HG02943 (cell line): ENCODE results near the gene MIGA2.

Experiments
- ATAC-seq: cut with Tn5 transposase; IDR thresholded peaks from one replicate; pipeline ENCODE4 v1.9.1; 2021; ENCODE audit warnings: mild to moderate bottlenecking, low read depth, moderate library complexity; ENCODE audit not compliant: unreplicated experiment

MIGA2 gene

DNA sequence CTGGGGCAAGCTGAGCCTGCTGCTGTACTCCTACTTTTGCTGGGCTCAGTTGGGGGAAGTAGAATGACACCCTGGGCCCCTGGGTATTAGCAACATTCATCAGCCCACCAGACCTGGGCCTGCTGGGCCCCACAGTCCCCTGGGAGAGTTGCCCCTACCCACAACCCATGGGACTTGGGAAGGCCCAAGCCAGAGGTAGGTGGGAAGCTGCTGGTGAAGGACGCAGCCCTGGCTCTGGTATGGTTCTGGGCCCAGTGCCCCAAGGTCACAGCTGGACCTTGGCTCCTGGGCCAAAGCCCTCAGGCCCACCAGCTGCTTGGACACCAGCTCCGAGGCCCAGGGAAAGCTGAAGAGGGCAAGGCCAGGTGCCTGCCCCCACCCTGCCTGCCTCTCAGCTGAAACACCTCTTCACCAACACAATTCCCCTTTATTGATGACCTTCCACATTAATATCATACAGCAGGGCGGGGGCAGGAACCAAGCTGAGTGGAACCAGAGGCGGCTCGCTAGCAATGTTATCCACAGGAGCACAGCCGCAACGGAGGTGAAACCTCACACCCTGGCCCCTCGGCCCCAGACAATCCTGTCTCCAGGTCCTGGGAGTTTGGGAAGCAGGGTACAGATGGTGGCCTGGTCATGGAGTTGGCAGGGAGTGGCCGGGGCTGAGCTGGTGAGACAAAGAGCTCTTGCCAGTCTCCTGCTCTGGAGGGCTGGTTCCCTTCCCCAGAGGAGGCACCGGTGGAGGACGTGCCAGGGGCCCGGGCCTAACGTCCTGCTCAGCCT is 58.2 kb downstream of the MIGA2 start:
- no peak for ATAC-seq

DNA sequence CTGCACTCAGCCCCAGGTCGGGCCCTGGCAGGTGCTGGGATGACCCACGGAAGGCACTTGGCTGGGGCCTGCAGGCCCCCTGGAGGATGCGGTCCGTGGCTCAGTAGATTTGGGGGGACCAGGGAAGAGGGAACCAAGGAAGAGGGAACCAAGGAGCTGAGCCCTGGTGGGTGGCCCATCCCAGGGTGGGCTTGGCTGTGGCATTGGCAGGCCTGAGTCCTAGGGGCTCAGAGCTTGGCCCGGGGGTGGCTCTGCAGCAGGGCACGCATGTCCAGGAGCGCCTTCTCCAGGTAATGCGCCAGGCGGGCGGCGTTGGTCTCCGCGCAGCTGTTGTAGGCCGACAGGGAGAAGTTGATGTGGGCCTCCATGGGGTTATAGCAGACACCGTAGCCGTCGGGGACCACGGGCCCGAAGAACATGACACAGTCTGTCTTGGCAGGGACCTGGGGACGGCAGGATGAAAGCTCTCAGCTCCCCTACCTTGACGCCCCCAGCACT is 58.8 kb downstream of the MIGA2 start:
- ATAC-seq: no peak

DNA sequence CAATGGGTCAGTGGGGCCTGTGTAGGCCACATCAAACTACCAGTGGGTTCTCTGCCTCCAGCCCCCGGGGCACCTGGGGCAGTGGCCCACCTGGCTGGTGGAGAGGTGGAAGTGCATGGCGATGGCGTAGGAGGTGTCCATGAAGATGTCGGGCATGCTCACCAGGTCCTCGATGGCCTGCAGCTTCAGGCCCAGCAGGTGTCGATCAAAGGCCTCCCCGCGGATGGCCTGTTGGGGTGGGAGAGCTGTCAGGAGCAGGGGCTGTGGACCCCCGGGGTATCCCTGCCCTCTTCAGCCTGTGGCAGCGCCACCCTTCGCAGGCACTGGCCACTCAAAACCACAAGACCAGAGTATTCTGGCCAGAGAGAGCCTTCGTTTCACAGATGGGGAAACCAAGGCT is 59.5 kb downstream of the MIGA2 start:
- no peak for ATAC-seq

DNA sequence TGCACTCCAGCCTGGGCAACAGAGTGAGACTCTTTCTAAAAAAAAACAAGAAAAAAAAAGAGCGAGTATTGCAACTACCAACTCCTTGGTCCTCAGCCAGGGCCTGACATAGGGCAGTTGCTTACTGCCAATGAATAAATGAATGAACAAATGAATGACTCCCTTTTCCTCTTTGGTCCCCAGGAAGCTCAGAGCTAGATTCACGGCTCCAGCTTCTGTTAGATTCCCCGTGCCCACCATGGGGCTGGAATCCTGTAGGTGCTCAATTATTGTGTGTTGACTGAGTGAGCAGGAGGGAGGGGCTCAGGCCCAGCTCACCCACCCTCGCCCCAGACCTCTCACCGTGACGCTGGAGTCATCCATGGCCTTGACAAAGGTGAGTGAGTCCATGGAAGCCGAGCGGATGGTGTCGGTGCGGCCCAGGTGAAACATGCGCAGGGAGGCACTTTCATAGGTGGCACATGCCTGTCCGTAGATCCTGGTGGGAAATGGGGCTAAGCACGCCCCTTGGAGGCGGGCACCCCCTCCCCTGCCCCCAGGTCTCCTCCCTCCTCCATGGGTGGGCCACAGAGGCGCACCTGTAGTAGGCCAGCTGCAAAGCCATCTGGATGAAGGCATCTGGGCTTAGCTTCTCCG is 61.4 kb downstream of the MIGA2 start:
- ATAC-seq: no peak

DNA sequence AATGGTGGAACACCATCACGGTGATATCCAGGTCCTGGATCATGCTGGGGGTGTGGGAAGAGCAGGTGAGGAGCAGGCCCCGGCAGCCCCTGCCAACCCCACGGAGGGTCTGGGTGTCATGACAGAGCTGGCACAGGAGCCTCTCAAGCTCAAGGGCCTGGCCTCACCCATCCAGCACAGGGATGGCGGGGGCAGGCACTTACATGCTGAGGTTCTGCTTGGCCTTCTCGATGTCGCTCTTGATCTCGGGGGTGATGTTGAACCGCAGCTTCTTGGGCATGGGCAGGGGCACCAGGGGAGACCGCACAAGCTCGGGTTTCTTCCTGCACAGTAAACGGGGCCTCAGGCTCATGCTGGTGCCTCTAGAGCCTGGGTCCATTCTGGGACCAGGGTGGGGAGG is 61.9 kb downstream of the MIGA2 start:
- ATAC-seq: no peak

DNA sequence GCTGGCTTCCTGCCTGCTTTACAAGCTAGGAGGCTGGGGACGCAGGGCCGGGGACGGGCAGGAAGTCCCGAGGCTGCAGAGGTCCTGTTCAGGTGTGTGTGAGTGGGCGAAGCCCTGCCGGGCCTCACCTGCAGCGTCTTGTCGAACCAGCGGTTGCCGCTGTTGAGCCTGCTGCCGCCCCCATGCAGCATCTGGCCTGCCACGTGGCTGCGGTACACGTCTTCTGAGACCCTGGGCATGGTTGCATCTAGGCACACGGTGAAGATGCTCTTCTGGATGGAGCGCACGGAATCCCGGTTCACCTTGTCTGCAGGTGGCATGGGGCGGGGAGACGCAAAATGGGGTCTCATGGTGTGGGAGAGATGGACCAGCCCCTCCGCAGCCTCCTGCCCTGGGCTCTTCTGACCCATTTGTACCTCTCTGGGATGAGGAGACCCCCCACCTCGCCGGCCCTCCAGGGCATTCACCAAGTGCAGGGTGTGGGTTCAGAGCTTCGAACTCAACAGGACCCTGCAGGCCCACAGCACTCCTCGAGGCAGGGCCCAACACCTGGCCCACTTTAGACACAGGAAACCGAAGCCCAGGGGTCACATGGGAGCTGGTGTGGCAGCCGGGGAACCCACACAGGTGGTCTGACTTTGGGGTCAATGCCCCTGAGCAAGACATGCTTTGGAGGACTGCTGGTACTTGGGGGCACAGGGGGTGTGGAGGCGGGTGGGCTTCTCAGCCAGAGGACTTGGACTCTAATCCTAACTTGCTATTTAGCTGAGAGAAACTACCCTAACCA is 64.2 kb downstream of the MIGA2 start:
- ATAC-seq: no peak

DNA sequence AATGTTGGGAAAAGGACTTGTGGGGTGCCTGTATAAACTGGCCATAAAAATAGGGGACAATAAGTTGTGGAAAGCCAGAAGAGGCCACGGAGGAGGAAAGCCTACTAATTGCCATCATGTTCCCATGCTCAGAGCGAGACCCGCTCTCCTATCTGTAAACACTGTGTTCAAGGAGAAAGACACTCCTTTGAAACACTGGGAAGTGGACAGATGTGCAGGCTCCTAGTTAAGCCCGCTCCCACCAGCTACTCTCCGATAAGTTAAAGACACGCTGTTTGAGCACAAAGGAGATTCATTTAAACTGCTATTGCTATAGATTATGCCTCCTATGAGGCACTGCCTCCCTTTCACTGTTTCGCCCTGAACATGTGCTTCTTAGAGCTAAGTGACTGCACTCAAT is 64.9 kb downstream of the MIGA2 start:
- ATAC-seq: no peak

DNA sequence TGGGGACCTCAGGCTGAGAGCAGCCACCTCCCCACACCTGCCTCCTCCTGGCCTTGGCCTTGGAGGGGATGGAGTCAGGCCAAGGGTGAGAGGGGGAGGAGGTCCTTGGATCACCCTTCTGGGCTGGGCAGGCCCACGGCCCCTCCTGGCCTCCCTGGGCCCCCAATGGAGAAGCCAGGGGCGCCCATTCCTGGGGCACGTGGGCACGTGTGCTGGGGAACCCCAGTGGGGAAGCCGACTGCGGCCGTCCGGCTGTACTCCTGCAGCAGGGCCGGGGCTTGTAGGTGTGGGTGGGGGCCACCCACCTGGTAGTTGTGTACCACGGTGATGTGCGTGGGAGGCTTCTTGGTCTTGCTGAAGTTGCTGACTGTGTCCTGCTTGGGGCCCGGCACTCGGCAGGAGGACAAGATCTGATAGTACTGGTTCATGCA is 65.7 kb downstream of the MIGA2 start:
- no peak for ATAC-seq

DNA sequence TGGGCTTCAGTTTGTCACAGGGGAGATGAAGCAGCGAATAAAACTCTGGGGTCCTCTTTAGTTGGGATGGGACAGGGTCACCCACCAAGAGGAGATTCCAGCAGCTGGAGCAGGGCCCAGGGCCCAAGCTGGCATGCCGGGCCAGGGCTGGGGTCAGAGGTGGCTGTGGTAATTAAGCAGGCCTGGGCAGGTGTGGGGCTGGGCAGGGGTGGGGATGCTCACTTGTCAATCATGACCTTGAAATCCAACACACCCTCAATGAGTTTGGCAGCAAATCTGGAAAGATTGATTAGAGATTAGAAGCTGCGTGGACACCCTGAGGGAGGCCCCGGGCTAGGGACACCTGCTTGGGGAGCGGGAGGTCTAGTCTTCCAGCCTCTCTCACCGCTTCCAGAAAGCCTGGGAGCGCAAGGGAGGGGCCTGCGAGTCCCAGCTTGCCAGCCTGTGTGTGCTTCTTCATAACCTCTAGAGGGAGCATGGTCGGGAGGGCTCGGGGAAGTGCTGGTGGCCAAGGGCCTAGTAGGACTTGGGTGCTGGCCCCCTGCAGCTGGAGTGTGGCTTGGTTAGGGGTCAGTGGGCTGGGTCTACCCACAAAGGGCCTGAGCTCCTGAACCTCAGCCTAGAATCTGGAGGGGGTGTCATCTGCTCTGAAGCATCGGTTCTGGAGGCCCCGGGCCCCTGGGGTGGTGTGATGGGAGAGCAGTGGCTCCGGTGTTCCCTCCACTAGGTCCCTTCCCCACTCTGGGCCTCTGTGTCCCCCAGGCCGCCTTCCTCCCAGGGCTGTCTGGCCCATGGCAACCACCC is 66.6 kb downstream of the MIGA2 start:
- ATAC-seq: no peak

DNA sequence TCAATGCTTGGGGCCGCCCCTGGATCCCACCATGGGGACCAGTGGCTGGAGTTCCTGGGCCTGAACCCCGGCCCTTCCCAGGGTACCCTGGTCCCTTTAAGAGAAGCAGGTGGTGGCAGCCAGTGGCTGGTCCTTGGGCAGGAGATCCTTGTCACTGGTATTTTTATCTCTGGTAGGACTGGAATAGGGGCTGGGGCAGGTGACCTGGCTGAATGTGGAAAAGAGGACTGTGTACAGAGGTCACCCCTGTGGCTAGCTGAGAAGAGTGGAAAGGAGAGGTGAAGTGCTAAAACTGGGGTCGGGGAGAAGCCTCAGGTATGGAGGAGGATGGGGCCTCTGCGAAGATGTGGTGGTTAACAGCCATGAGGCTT is 67.2 kb downstream of the MIGA2 start:
- no peak for ATAC-seq

DNA sequence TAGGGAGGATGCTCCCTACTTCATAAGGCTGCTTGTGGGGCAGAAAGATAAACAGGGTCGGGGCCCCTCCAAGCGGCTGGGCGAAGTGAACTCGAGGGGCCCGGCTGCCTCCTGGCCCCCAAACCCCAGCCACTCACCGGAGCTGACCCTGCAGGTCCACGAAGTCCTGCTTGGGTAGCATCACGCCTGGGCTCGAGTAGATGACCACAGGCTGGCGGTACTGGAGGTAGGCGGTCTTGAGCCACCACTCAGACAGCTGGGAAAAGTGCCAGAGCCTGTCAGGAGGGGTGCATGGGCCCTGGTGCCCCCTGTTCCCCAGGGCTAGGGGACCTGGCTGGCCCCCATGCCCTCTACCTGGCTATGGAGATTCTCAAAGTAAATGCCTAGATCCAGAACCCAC is 67.6 kb downstream of the MIGA2 start:
- ATAC-seq: no peak

DNA sequence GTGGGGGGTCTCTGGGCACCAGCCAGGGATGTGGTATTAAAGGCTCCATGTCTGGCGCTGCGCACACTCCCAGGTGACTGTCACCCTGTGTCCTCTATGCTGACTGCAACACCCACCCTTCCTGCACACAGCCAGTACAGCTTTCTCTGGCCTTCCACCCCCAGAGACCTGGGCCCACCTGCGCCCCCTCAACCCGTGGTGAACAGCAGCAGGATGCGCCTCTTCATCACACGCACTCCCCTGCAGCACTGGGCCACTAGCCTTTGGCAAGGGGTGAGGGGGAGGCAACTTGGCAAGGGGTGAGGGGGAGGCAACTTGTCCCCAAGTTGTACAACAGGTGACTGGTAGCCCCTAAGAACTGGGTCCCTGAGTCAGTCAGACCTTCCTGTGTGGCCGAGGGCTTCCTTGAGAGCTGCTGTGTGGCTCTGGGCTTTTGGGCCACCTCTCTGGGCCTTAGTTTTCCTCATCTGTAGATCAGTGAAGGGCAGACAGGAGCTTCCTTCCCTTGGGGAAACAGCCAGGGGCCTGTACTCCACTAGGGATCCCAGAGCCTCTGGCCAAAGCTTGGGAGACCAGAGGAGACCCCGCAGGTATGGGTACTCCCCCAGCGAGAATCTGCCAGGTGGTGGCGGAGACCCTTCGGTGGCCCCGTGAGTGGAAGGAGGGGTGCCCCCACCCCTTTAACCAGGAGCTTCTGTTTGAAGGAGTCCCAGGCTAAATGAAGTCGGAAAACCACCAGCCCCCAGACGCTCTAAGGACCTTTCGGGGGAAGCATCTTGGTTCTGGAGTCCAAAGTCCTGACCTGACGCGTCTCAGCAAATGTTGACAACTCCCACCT is 69.7 kb downstream of the MIGA2 start:
- no peak for ATAC-seq

DNA sequence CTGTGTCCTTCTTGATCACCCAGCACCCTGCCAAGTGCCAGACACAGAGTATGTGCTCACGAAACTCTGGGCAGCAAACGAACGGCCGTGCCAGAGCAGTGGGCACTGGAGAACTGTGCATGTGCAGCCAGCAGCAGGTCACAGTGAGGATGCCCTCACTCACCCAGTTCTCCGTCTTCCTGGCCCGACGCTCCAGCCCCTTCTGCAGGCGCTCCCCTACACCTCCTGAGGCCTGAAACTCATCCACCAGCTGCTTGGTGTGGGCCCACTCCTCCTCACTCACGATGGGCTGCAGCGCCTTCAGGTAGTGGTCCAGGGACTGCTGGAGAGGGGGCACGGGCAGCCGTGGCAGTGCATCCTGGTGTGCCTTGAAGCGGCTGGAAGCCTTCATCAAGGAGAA is 71.2 kb downstream of the MIGA2 start:
- ATAC-seq: no peak

DNA sequence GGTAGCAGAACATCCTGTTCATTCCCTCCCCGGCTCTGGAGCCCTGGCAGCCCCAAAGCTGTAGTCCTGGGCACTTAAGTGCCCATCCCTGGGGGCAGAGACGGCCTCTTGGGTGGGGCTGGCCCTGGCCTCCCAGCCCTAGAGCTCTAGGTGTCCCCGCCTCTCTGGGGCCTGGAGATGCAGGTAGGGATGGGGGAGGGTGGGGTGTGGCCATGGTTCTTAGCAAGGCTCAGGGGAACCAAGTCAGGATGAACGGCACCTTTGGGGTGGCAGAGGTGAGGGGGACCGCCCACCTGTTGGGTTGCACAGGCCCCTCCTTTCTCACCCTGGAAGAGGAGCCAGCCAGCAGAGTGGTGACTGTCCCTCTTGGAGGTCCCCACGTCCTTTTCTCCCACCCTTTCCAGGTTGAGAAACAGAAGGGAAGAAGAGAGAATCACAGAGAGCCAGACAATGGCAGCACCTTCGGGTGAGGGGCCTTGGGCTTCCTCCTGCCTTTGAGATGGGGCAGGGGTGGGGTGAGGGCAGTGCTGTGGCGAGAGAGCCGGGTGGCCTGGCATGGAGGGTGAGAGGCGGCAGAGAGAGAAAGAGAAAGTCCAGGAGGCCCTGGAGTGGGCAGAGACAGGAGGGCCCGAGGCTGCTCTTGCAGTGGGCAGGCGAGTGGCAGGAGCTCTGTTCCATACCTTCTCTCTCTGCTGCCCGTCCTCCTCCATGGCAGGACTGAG is 71.8 kb downstream of the MIGA2 start:
- ATAC-seq: no peak

DNA sequence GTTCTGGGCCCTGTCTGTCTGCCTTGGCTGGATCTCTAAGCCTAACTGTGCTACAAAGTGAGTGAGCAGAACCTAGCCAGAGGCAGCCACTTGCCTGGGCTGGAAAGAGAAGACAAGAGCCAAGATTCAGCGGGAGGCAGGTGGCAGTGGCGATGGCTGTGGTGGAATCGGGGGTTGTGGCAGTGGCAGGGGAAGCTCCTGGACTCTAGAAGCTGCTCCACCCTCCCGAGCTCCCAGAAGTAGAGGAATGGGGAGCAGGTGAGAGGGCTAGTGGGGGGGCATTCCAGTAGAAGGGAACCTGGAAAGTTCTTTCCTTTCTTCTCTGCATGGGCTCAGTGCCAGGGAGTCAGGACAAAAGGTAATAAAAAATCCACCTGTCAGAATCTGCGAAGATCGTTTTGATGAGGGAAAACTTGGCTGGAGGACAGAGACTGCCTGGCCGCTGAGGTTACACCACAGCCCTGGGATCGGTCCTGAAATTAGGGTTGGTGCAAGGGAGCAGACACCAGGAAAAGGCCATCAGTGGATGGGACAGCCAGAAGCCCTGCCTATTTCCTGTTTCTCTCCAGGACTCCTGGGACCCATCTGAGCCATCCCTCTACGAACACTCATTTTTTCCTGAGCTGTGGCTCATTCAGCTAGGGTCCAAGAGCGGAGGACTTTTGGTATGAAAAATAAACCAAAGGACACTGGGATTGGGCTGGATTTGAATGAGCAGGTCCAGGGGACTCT is 72.5 kb downstream of the MIGA2 start:
- no peak for ATAC-seq

DNA sequence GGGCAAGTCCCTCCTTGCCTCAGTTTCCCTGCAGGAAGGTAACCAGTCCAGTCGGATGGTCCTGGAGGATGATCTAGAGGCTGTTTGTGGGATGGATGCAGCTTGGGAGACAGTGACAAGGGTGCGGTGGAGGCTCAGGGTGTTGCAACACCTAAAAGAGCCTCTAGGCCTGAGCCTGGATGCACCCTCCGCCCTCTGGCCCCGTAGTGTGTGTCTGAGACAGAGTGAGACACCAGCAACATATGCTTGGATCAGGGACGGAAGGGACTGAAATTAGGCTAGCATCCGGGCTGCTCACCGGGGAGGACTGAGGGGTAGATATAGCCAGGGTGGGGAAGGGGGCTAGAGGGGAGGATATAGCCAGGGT is 73.1 kb downstream of the MIGA2 start:
- no peak for ATAC-seq

DNA sequence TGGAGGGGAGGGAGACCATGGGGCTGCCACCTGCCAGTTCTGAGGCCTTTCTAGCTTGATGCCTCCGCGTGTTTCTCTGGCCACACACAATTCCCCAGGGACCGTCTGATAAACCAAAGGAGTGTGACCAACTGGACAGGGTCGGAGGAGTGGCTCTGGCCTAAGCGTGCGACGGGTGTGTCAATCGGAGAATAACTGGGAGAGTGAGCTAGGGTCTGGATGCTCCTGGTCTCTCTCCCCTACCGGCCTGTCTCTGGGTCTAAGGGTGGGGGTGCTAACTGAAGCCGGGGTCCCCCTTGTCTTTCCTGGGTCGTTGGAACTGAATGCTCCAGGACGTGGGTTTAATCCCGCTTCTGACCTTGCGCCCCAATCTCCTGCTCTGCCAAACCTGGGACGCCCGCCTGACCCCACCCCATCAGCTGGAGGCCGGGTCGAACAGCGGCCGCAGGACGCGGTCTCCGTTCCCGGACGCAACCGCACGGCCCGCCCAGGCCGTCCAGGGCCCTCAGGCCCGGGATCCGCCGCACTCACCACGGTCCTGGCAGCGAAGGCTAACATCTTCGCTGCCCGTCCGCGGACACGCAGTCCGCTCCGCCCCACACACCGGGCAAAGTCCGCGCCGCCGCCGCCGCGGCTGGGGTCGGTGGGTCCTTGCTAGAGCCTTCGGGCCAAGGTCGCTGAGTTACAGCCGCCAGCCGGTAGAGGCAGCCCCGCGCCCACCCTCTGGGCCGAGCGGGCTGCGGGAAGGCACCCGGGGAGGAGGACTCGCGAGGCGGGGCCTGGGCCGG is 73.7 kb downstream of the MIGA2 start:
- ATAC-seq: no peak
